ENCODE data around the gene ENDOV. TPM values are rescaled to one million over a fixed set of nuclear protein-coding genes. Genes with fewer than 3 reads are reported as not detected.

ENDOV gene
- total RNA-seq, 2 experiments from 2014 or later, result 10.1 to 12.0 TPM

GRCh38 chr17:80476877-80477646 is 62.1 kb downstream of the ENDOV start:
- POLR2A ChIA-PET, result interaction anchor here (1.3 kb wide), 1 partner anchor 22 kb away, joined by 4 read pairs; no protein-coding TSS in a partner anchor
- peaks cover 59% of the 10 kb centered on the region for H3K27me3 Mint-ChIP-seq
- no peaks in the 10 kb centered on the region for H3K9me3 Mint-ChIP-seq
- H3K4me1 ChIP-seq (ENCODE audit: insufficient read depth, low read length), result peaks cover 44% of the 10 kb centered on the region
- peaks cover 73 to 81% of the 10 kb centered on the region in 2 experiments for H3K27me3 ChIP-seq (ENCODE audit: control insufficient read depth in 1 of 2, insufficient read depth in 2 of 2, low read length in 2 of 2)
- CTCF ChIA-PET, result interaction anchor here (1.6 kb wide), 1 partner anchor 50 kb away, joined by 4 read pairs; no protein-coding TSS in a partner anchor
- no peaks in the 10 kb centered on the region for H3K36me3 Mint-ChIP-seq (ENCODE audit: low read depth)
- H3K4me3 ChIP-seq (ENCODE audit: low read length), result peak overlapping the region; percentile 41
- intact Hi-C loops (cut with DNase I, micrococcal nuclease), result loop anchor here in 1 of 2 experiments (5.0 kb wide), 1 partner anchor 495 kb away; no protein-coding TSS in a partner anchor
- peak in 1 of 14 experiments; percentile 35 for DNase-seq
- no peak overlapping the region for H3K27ac ChIP-seq (ENCODE audit: low read depth in 1 of 2, low read length in 2 of 2)
- ATAC-seq (ENCODE audit: poor library complexity), result no peak
- H3K9me3 ChIP-seq (ENCODE audit: control insufficient read depth in 1 of 2, insufficient read depth in 1 of 2, low read length in 2 of 2), result peaks cover 0 to 24% of the 10 kb centered on the region in 2 experiments
- peaks cover 15% of the 10 kb centered on the region for H3K4me1 Mint-ChIP-seq (ENCODE audit: low read depth)
- no peak overlapping the region for H3K27ac Mint-ChIP-seq
- no peaks in the 10 kb centered on the region for H3K36me3 ChIP-seq (ENCODE audit: insufficient read depth, low read length)
- H3K4me3 Mint-ChIP-seq, result no peak overlapping the region
- TF ChIP-seq CTCF (IDR thresholded peaks at IDR 0.05), result no peak

GRCh38 chr17:80477647-80478478 is 62.9 kb downstream of the ENDOV start:
- Histone ChIP-seq H3K9me3 (ENCODE audit: control insufficient read depth in 1 of 2, insufficient read depth in 1 of 2, low read length in 2 of 2) (peaks cover 0 to 24% of the 10 kb centered on the region in 2 experiments), H3K4me3 (ENCODE audit: low read length) (no peak overlapping the region), H3K36me3 (ENCODE audit: insufficient read depth, low read length) (no peaks in the 10 kb centered on the region), H3K27ac (ENCODE audit: low read depth in 1 of 2, low read length in 2 of 2) (no peak overlapping the region), H3K27me3 (ENCODE audit: control insufficient read depth in 1 of 2, insufficient read depth in 2 of 2, low read length in 2 of 2) (peaks cover 72 to 85% of the 10 kb centered on the region in 2 experiments), H3K4me1 (ENCODE audit: insufficient read depth, low read length) (peaks cover 44% of the 10 kb centered on the region)
- ChIA-PET POLR2A (interaction anchor here (1.3 kb wide), 1 partner anchor 23 kb away, joined by 4 read pairs; no protein-coding TSS in a partner anchor), CTCF (interaction anchor here (1.6 kb wide), 1 partner anchor 51 kb away, joined by 4 read pairs; no protein-coding TSS in a partner anchor)
- no peak overlapping the region for H3K4me3 Mint-ChIP-seq
- TF ChIP-seq CTCF (IDR thresholded peaks at IDR 0.05), result peak; percentile 35
- H3K27ac Mint-ChIP-seq, result no peak overlapping the region
- H3K9me3 Mint-ChIP-seq, result no peaks in the 10 kb centered on the region
- H3K4me1 Mint-ChIP-seq (ENCODE audit: low read depth), result peaks cover 15% of the 10 kb centered on the region
- H3K36me3 Mint-ChIP-seq (ENCODE audit: low read depth), result no peaks in the 10 kb centered on the region
- peak; percentile 54 for ATAC-seq (ENCODE audit: poor library complexity)
- peak in 10 of 14 experiments; percentile 12 to 64 (median 34) for DNase-seq
- intact Hi-C loops (cut with DNase I, micrococcal nuclease), result loop anchor here (1.0 to 5.0 kb wide), 2 partner anchors 421 to 494 kb away; no protein-coding TSS in a partner anchor
- H3K27me3 Mint-ChIP-seq, result peaks cover 63% of the 10 kb centered on the region

Measured in CD4-positive, alpha-beta T cell (primary cell).